ENCODE data around the gene NFATC2IP. TPM values are rescaled to one million over a fixed set of nuclear protein-coding genes. Genes with fewer than 3 reads are reported as not detected.

Gene NFATC2IP
- total RNA-seq, 2 experiments from 2014 or later: 47.4 to 51.0 TPM

- H3K4me3 Mint-ChIP-seq: no peak overlapping the region
- H3K27ac Mint-ChIP-seq: no peak overlapping the region
- H3K9me3 Mint-ChIP-seq: no peaks in the 10 kb centered on the region
- intact Hi-C loops (cut with DNase I, micrococcal nuclease): loop anchor here in 1 of 2 experiments (5.0 kb wide), 1 partner anchor 669 kb away; no protein-coding TSS in a partner anchor
- H3K36me3 Mint-ChIP-seq (ENCODE audit: low read depth): peaks cover 77% of the 10 kb centered on the region
- H3K9me3 ChIP-seq (ENCODE audit: control insufficient read depth in 1 of 2, insufficient read depth in 1 of 2, low read length in 2 of 2): peaks cover 0 to 9% of the 10 kb centered on the region in 2 experiments
- H3K36me3 ChIP-seq (ENCODE audit: insufficient read depth, low read length): peaks cover 45% of the 10 kb centered on the region
- H3K27me3 ChIP-seq (ENCODE audit: control insufficient read depth in 1 of 2, insufficient read depth in 2 of 2, low read length in 2 of 2): no peaks in the 10 kb centered on the region
- H3K27ac ChIP-seq (ENCODE audit: low read depth in 1 of 2, low read length in 2 of 2): no peak overlapping the region
- H3K27me3 Mint-ChIP-seq: no peaks in the 10 kb centered on the region
- ATAC-seq (ENCODE audit: poor library complexity) (no peak), DNase-seq (peak in 5 of 14 experiments; percentile 20 to 57 (median 49))
- peaks cover 44% of the 10 kb centered on the region for H3K4me1 Mint-ChIP-seq (ENCODE audit: low read depth)
- peaks cover 41% of the 10 kb centered on the region for H3K4me1 ChIP-seq (ENCODE audit: insufficient read depth, low read length)
- TF ChIP-seq, protein P1, sequence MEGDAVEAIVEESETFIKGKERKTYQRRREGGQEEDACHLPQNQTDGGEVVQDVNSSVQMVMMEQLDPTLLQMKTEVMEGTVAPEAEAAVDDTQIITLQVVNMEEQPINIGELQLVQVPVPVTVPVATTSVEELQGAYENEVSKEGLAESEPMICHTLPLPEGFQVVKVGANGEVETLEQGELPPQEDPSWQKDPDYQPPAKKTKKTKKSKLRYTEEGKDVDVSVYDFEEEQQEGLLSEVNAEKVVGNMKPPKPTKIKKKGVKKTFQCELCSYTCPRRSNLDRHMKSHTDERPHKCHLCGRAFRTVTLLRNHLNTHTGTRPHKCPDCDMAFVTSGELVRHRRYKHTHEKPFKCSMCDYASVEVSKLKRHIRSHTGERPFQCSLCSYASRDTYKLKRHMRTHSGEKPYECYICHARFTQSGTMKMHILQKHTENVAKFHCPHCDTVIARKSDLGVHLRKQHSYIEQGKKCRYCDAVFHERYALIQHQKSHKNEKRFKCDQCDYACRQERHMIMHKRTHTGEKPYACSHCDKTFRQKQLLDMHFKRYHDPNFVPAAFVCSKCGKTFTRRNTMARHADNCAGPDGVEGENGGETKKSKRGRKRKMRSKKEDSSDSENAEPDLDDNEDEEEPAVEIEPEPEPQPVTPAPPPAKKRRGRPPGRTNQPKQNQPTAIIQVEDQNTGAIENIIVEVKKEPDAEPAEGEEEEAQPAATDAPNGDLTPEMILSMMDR (IDR thresholded peaks at IDR 0.05): peak; percentile 42
- ChIA-PET POLR2A (interaction anchor here (1.1 kb wide), 1 partner anchor 32 kb away, joined by 3 read pairs; no protein-coding TSS in a partner anchor), CTCF (no interaction called here)
- H3K4me3 ChIP-seq (ENCODE audit: low read length): no peak overlapping the region
These were observed 30.8 kb downstream of the NFATC2IP start for GRCh38 chr16:28981517-28981916.

- Histone ChIP-seq H3K4me1 (ENCODE audit: insufficient read depth, low read length) (peaks cover 47% of the 10 kb centered on the region), H3K27me3 (ENCODE audit: control insufficient read depth in 1 of 2, insufficient read depth in 2 of 2, low read length in 2 of 2) (no peaks in the 10 kb centered on the region), H3K9me3 (ENCODE audit: control insufficient read depth in 1 of 2, insufficient read depth in 1 of 2, low read length in 2 of 2) (peaks cover 5 to 13% of the 10 kb centered on the region in 2 experiments), H3K27ac (ENCODE audit: low read depth in 1 of 2, low read length in 2 of 2) (no peak overlapping the region), H3K36me3 (ENCODE audit: insufficient read depth, low read length) (peaks cover 51% of the 10 kb centered on the region), H3K4me3 (ENCODE audit: low read length) (no peak overlapping the region)
- ATAC-seq (ENCODE audit: poor library complexity) (no peak), DNase-seq (no peak)
- peaks cover 4% of the 10 kb centered on the region for H3K9me3 Mint-ChIP-seq
- ChIA-PET CTCF (no interaction called here), POLR2A (interaction anchor here (0.6 to 8.2 kb wide), 2 partner anchors 9 to 617 kb away, joined by 5 to 65 read pairs; partner anchors contain the start of gene SPNS1)
- peak overlapping the region; percentile 30 for H3K4me3 Mint-ChIP-seq
- TF ChIP-seq, protein P1 (IDR thresholded peaks at IDR 0.05): no peak
- intact Hi-C loops (cut with DNase I, micrococcal nuclease): loop anchor here in 1 of 2 experiments (5.0 kb wide), 1 partner anchor 670 kb away; no protein-coding TSS in a partner anchor
- H3K27me3 Mint-ChIP-seq: no peaks in the 10 kb centered on the region
- H3K4me1 Mint-ChIP-seq (ENCODE audit: low read depth): peaks cover 44% of the 10 kb centered on the region
- H3K36me3 Mint-ChIP-seq (ENCODE audit: low read depth): peaks cover 83% of the 10 kb centered on the region
- H3K27ac Mint-ChIP-seq: peak overlapping the region; percentile 14
These were observed 31.7 kb downstream of the NFATC2IP start for GRCh38 chr16:28982418-28982817.

GRCh38 chr16:28982949-28983348 lies 32.2 kb downstream of the NFATC2IP start:
- Mint-ChIP-seq H3K9me3 (peaks cover 6% of the 10 kb centered on the region), H3K27me3 (no peaks in the 10 kb centered on the region), H3K4me1 (ENCODE audit: low read depth) (peaks cover 44% of the 10 kb centered on the region), H3K27ac (peak overlapping the region; percentile 100), H3K4me3 (peak overlapping the region; percentile 100), H3K36me3 (ENCODE audit: low read depth) (peaks cover 83% of the 10 kb centered on the region)
- H3K36me3 ChIP-seq (ENCODE audit: insufficient read depth, low read length): peaks cover 53% of the 10 kb centered on the region
- no peak for DNase-seq
- H3K9me3 ChIP-seq (ENCODE audit: control insufficient read depth in 1 of 2, insufficient read depth in 1 of 2, low read length in 2 of 2): peaks cover 5 to 13% of the 10 kb centered on the region in 2 experiments
- TF ChIP-seq, protein P1 (IDR thresholded peaks at IDR 0.05): no peak
- H3K27me3 ChIP-seq (ENCODE audit: control insufficient read depth in 1 of 2, insufficient read depth in 2 of 2, low read length in 2 of 2): no peaks in the 10 kb centered on the region
- H3K4me3 ChIP-seq (ENCODE audit: low read length): no peak overlapping the region
- POLR2A ChIA-PET: interaction anchor here (0.6 to 8.2 kb wide), 5 partner anchors 9 to 617 kb away, joined by 4 to 100 read pairs (median 25); partner anchors contain the start of genes NFATC2IP and SPNS1
- H3K4me1 ChIP-seq (ENCODE audit: insufficient read depth, low read length): peaks cover 47% of the 10 kb centered on the region
- no peak overlapping the region for H3K27ac ChIP-seq (ENCODE audit: low read depth in 1 of 2, low read length in 2 of 2)
- CTCF ChIA-PET: interaction anchor here (0.7 kb wide), 1 partner anchor 38 kb away, joined by 3 read pairs; no protein-coding TSS in a partner anchor
- intact Hi-C loops (cut with DNase I, micrococcal nuclease): loop anchor here in 1 of 2 experiments (5.0 kb wide), 1 partner anchor 671 kb away; no protein-coding TSS in a partner anchor
- no peak for ATAC-seq (ENCODE audit: poor library complexity)

All from CD4-positive, alpha-beta T cell (primary cell).